ENCODE data around the gene PRR19.
A peak's percentile ranks its signal among the peaks of the same experiment; 100 is the strongest.

PRR19 gene

GRCh38 chr19:42271045-42271419 lies 30.9 kb upstream of the PRR19 start:
- no peak for DNase-seq (ENCODE audit: low read depth, low spot score)

GRCh38 chr19:42271861-42272534 lies 29.9 kb upstream of the PRR19 start:
- no peak for DNase-seq (ENCODE audit: low read depth, low spot score)

- no peak for DNase-seq (ENCODE audit: low read depth, low spot score)
These were observed 29.4 kb upstream of the PRR19 start for GRCh38 chr19:42272535-42272897.

GRCh38 chr19:42272989-42273406 lies 28.9 kb upstream of the PRR19 start:
- no peak for DNase-seq (ENCODE audit: low read depth, low spot score)

- no peak for DNase-seq (ENCODE audit: low read depth, low spot score)
These were observed 28.4 kb upstream of the PRR19 start for GRCh38 chr19:42273407-42274064.

GRCh38 chr19:42274065-42274682 lies 27.8 kb upstream of the PRR19 start:
- DNase-seq (ENCODE audit: low read depth, low spot score) = no peak

- no peak for DNase-seq (ENCODE audit: low read depth, low spot score)
These were observed 26.8 kb upstream of the PRR19 start for GRCh38 chr19:42275103-42275502.

GRCh38 chr19:42275517-42275916 lies 26.4 kb upstream of the PRR19 start:
- DNase-seq (ENCODE audit: low read depth, low spot score) = no peak

GRCh38 chr19:42276284-42276683 lies 25.6 kb upstream of the PRR19 start:
- DNase-seq (ENCODE audit: low read depth, low spot score) = no peak

- DNase-seq (ENCODE audit: low read depth, low spot score) = no peak
These were observed 25.1 kb upstream of the PRR19 start for GRCh38 chr19:42276821-42277220.

GRCh38 chr19:42277821-42278451 lies 24.0 kb upstream of the PRR19 start:
- DNase-seq (ENCODE audit: low read depth, low spot score) = no peak

GRCh38 chr19:42278452-42279154 lies 23.3 kb upstream of the PRR19 start:
- no peak for DNase-seq (ENCODE audit: low read depth, low spot score)

GRCh38 chr19:42279155-42279901 lies 22.6 kb upstream of the PRR19 start:
- DNase-seq (ENCODE audit: low read depth, low spot score) = no peak

GRCh38 chr19:42279902-42280814 lies 21.8 kb upstream of the PRR19 start:
- DNase-seq (ENCODE audit: low read depth, low spot score) = peak; percentile 74

GRCh38 chr19:42280815-42281145 lies 21.2 kb upstream of the PRR19 start:
- DNase-seq (ENCODE audit: low read depth, low spot score) = no peak

- no peak for DNase-seq (ENCODE audit: low read depth, low spot score)
These were observed 20.6 kb upstream of the PRR19 start for GRCh38 chr19:42281146-42281826.

- DNase-seq (ENCODE audit: low read depth, low spot score) = no peak
These were observed 19.8 kb upstream of the PRR19 start for GRCh38 chr19:42281827-42282762.

GRCh38 chr19:42282819-42283187 lies 19.1 kb upstream of the PRR19 start:
- no peak for DNase-seq (ENCODE audit: low read depth, low spot score)

All from activated CD4-positive, CD25-positive, alpha-beta regulatory T cell treated with anti-CD3 and anti-CD28 coated beads, Interleukin-2, amount 50 U/mL, for 16 hours (primary cell).